Stimulated activated CD4-positive, alpha-beta T cell treated with anti-CD3 and anti-CD28 coated beads, Interleukin-2, amount 100 ng/mL, for 24 hours (primary cell): ENCODE measurements around the gene ST6GALNAC5.
"Not testable (repeated sequence)": the region's sequence is repeated elsewhere in the genome, so short reads cannot be mapped to it uniquely, and the experiment has no call there.

Experiments
- DNase-seq, 2 donors: peaks; one replicate each; pipeline ENCODE4 v3.0.0-alpha.2; 2020

Gene ST6GALNAC5

DNA sequence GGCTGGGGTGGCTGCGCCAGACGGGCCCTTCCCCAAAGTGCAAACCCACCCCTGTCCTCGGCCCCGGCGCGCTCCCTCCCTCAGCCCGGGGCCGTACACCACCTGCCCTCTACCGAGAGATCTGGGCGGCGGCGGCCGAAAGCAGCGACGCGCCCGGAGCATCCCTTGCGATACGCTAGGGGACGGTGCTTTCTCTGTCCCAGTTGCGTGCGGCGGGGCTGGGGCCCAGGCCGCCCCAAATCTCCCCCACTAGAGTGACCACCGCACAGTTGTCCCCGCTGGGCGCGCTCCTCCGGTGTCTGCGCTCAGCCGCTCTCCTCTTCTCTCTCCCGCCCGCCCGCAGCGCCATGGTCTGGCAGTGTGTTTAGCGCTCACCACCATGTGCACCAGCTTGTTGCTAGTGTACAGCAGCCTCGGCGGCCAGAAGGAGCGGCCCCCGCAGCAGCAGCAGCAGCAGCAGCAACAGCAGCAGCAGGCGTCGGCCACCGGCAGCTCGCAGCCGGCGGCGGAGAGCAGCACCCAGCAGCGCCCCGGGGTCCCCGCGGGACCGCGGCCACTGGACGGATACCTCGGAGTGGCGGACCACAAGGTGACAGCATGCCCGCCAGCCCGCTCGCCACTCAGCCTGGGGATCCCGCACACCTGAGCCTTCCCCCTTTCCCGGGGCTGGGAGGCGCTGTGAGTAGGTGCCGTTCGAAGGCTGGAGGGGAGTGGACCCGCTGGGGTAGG lies 1.0 kb downstream of the ST6GALNAC5 start:
- DNase-seq: peak; percentile 19 to 47

DNA sequence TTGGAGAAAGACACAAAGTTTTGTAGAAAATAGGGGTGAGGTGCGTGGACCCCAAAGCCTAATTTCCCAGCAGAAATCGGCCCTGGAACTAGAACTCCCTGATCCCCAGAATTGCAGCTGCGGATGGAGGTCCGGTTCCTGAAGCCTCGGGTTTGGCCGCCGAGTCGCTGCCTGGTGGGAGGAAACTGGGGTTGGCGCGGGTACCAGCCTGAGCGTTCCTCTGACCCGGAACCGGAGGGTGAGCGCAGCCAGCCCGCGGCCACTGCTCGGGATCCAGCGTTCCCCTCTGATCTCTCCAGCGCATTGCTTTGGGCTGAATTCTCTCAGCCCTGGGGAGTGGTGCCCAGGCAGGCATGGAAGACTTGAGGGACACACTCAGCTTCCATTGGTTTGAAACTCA lies 1.6 kb downstream of the ST6GALNAC5 start:
- peak in 1 of 2 donors; percentile 2 for DNase-seq

DNA sequence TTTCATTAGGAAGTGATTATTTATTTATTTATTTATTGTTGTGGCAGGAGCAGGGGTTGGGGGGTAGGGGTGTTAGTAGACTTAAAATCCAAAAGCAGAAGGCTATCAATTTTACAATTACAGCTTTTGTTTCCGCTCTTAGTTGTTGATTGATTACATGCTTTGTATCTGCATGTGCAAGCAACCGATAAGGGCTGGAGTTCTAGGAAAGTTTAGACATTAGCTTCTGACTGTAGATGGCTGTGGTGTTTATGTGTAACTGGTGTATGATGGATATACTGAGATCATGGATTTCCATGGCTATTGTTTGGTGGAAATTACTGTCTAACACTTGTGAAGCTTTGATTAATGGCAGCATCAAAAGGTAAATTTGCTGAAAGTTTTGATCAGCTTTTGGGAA lies 2.8 kb downstream of the ST6GALNAC5 start:
- DNase-seq: no peak

DNA sequence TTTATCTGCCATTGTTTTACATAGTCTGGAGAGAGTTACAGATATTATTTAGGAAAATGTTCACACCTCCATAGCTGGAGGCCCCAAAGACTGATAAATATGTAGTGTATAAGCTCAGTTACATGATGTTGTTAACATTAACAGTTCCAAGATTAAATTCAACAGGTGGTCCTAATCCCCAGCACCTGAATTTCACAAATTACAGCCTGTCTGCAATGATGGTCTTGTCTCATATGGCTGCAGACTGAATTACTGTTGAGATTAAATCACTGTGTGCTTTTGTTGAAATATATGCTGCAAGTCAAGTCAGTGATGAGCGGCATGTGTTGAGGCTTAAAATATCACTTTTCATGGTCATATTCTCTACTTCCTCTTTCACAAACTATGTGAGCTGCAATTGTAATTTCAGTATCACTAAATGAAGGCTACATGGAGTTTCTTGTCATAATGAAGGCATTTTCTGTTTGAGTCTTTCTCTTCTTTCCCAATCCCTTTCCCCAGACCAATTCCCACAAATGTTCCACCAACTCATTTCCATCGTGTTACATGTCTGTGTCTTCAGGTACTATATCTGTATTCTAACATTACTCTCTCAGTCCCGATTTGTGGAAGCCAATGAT lies 4.2 kb downstream of the ST6GALNAC5 start:
- no peak for DNase-seq

DNA sequence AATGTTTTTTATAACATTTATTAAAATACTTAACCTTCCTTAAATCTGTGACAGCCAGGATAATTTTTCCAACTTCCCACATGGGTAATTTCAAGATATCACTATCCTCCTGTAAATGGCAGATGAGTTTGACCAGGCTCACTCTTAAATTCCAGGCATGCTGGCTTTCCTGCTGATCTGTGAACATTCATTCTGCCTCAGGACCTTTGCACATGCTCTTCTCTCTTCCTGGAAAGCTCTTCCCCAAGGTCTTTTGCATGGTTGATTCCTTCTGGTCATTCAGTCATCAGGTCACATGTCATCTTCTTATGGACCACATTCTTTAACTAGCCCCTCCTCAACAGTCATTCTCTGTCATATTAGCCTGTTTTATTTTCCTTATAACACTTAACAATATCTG lies 5.7 kb downstream of the ST6GALNAC5 start:
- no peak for DNase-seq

DNA sequence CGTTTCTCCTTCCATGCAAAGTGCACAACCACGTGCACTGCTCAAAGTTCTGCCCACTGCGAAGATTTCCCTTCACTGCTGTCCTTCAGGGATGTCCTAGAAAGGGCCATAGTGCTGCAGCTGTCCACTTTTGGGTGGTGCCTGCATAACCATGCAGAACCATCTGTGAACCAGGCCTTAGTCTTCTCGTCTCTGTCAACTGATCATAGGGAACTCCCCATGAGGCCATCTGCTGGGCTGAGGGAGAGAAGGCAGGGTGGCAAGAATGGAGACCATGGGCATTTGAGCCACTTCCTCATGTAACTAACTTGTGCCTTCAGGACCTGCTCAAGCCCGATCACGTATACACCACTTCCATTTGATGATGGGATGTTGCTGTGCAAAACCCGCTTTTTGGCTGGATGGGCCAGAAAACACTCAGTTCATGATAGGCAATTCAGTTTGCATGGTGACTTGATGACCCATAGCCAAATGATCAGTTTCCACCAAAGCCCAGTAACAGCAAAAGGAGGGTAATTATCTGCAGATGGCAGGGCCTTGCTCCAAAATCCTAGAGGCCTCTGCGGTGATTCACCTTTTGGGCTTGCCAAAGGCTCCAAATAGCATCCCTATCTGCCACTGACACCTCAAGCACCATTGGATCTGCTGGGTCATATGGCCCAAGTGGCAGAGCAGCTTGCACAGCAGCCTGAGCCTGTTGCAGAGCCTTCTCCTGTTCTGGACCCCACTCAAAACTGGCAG lies 9.5 kb downstream of the ST6GALNAC5 start:
- DNase-seq: no peak

DNA sequence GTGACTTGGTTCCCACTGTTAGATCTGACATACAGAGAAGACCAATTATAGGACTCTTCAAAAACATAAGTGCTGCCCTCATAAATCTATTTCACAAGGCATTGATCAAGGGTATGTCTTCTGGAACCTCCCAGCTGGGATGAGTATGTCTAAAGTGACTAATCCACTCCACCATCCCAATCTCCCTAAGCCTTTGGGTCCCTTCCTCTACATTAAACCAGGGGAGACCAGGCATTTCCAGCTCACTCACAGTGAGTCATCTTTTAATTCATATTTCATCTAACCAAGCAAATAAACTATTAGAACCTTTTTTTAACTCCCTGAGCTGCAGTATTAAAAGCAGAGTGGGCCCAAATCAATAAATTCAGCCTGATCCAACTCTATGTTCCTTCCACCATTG lies 11.7 kb downstream of the ST6GALNAC5 start:
- DNase-seq: not testable (repeated sequence)

DNA sequence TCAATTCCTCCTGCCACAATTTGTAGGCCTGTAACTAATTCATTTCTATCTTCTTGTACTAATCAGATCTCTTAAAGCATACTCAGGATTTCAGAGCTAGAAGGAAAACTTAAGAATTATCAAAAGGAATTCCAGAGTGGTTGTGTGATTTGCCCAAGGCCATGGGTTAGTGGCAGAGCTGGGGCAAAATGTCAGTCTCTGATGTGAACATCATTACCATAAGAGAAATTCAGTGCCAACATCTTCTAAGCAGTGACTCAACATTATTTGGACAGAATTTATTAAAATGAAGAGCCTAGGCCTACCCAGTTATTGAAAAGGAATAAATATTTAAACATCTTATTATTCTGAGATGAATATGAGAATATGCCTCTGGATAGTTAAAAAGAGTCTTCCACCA lies 14.5 kb downstream of the ST6GALNAC5 start:
- no peak for DNase-seq

DNA sequence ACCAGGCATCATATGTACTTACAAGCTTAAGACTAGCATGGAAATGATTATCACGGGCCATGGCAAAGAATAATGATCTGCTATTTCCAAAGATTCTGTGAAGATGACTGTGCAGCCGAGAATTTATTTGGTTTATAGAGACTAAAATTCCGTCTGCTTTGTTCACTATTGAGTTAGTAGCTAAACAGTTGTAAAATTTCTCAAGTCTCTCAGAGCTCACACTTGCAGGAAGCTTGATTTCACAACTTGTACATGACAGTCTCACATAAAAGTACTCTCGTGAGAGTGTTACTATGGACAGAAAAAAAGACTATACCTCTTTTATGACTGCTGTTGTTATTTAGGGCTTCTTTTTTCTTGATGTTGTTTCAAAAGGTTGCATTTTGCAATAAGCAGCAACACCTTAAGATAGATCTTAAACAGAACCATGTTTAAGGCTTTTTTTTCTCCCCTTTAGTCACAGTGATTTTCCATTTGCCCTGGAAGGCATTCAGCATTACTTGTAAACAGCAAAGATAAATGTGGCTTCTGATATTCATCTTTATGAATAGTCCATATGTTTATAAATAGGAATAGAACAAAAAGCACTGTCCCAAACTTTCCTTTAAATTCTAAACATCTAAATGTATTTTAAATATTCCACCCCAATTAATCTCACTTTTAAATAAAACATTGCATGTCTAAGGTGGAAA lies 24.8 kb downstream of the ST6GALNAC5 start:
- DNase-seq: no peak

DNA sequence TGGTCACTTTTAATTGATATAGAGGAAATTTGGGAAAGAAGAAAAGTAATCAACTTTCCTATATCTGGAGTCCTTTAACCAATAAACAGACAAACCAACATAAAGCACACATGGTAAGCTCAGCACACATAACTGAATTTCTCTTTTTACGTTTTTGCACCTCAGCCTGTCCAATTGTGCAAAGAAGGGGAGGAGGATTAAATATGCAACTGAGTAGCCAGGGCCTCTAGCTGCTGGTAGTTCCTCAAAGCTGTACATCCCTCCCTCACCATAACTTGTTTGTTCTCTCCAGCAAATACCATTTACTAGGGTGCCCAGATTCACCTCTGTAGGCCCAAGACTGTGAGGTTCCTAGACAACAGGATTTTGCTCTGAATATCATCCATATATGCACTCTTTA lies 25.4 kb downstream of the ST6GALNAC5 start:
- DNase-seq: no peak

DNA sequence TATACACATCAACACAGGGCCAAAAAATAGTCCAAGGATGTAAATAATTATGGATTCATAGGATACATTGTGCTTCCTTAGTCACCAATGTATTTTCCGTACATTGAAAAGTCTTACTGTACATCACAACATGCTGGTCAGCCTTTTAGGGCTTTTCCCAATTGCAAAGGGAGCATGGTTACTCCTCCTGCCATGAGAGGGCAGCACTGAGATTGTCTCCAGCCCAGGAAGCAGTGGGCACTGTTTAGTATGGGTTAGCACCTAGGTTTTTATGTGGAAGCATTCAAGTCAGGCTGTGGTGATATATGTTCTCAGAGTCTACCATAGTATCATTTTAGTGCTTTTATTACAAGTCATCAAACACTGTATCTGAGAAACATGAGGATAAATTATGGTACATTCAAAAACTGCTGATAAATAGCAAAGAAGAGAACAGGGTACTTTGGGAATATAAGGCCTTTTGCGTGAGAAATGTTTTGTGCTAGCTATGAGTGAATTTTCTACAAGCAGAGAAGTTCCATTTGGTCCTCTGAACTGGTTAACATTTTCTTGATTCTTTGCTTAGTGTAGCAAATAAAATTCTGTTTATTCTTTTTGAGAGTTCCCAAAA lies 34.0 kb downstream of the ST6GALNAC5 start:
- peak; percentile 32 to 37 for DNase-seq

DNA sequence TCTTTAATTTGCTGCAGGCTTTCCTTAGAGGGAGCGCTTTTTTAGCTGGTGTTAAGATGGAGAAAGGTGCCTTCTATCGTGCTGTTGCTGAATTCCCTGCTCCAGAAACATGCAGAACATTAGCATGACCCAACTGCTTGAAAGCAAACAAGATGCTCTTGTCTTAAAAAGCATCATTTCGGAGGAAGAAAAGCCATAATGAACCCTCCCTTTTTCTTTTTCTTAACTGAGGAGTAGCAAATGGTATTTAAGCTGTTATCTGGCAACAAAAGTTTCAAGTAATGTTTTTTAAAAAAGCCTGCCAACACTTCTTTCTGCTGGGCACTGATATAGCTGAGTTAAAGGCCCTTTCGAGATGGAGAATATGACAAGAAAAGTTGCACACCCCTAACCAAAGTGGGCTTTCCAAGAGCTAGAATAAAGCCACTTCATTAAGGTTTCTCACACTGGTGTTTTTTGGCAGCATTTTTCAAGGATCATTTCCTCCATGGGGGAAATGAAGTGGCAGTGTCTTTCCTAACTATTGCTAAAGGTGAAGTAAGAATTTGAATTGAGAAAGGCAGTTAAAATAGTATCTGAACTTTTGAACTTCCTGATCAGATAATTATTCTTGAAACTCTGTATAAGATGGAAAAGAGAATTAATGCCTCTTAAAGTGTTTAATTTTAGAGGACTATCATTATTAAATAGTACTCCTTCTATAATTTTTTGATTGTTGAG lies 38.8 kb downstream of the ST6GALNAC5 start:
- no peak for DNase-seq

DNA sequence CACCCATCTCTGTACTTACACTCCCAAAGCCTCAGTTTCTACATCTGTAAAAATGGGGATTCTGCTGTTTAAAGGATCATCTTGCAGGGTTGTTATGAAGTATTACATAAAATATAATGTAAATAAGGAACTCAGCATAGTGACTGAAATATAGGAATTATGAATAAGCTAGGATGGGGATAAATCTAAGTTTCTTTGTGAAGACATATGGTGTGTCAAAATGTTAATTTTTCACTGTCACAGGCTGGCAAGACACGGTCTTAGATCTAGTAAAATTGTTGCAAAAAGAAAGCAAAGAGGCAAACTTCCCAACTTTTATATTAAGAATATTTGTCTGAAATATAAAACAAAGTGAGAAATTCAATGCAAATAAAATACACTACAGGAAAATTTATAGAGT lies 42.0 kb downstream of the ST6GALNAC5 start:
- DNase-seq: no peak

DNA sequence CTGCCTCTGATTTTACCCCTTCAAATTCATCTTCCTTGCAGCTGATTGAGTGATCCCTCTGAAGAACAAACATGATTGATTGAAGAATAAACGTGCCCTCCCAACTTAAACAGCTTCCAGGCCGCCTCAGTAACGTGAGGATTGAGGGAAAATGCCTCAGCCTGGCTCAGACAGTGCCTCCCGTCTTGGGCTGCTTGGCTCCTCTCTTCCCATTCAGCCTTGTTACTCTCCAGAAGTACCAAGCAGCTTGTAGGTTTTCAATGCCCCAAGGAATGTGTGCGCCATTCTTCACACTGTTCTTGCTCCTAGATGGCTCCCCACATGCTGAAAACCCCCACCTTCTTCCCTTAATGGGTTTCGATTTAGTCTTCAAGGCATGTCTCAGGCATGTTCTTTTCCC lies 51.8 kb downstream of the ST6GALNAC5 start:
- no peak for DNase-seq

DNA sequence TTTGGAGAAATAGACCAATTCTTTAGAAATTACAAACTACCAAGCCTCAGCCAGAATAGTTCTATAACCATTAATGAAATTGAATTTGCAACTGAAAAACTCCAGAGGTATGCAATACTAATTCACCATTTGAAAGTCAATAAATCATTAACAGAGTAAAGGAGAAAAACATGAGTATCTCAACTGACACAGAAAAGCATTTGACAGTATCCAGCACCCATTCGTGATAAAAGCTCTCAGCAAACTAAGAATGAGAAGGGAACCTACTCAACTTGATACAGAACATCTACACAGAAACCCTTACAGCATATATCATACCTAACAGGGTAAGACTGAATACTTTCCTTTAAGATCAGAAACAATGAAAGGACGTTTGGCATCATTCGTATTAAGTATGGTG lies 54.3 kb downstream of the ST6GALNAC5 start:
- DNase-seq: no peak

DNA sequence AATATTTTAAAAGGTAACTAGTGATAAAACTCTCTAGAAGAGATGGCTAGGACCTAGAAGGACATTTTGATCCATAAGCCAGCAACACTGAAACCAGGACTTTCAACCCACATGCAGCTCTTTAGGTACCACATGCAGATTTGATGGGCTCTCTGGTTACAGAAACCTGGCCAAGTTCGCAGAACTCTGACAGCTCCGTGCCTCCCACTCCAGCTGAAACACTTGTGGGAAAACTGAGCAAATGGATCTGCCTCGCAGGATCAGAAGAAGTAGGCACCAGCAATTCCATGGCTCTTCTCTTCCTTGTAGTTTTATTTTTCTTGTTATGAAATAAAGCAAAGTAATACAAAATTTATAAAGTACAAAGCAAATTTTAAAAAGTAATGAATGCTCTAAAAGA lies 58.5 kb downstream of the ST6GALNAC5 start:
- no peak for DNase-seq

DNA sequence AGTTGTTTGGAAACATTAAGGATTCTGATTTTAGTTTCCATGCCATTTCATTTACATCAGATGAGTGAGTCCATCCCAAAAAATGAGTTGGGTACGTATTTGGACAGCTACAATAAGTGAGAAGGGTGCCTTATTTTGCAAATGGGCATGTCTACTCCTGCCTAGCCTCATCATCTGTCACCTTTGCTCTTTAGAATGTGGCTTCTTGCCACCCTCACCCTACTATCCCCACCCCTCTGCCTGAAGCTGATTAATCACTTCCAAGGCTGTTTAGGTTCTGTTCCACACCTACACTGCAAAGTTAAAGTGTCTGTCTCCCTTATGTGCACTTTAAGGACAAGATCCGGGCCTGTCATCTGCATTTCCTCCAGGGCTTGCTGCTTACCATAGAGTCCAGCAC lies 61.2 kb downstream of the ST6GALNAC5 start:
- no peak for DNase-seq

DNA sequence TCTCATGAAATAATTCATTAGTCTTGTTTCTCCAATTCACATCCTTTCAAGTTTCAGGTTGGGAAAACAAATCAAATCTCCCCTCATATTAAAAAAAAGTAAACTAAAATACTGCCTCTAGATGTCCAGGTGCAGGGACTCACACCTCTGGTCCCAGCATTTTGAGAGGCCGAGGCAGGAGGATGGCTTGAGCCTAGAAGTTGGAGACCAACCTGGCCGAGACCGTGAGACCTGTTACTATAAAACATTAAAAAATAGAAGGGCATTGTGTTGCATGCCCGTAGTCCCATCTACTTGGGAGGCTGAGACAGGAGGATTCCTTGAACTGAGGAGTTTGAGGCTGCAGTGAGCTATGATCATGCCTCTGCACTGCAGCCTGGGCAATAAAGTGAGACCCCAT lies 61.9 kb downstream of the ST6GALNAC5 start:
- no peak for DNase-seq

DNA sequence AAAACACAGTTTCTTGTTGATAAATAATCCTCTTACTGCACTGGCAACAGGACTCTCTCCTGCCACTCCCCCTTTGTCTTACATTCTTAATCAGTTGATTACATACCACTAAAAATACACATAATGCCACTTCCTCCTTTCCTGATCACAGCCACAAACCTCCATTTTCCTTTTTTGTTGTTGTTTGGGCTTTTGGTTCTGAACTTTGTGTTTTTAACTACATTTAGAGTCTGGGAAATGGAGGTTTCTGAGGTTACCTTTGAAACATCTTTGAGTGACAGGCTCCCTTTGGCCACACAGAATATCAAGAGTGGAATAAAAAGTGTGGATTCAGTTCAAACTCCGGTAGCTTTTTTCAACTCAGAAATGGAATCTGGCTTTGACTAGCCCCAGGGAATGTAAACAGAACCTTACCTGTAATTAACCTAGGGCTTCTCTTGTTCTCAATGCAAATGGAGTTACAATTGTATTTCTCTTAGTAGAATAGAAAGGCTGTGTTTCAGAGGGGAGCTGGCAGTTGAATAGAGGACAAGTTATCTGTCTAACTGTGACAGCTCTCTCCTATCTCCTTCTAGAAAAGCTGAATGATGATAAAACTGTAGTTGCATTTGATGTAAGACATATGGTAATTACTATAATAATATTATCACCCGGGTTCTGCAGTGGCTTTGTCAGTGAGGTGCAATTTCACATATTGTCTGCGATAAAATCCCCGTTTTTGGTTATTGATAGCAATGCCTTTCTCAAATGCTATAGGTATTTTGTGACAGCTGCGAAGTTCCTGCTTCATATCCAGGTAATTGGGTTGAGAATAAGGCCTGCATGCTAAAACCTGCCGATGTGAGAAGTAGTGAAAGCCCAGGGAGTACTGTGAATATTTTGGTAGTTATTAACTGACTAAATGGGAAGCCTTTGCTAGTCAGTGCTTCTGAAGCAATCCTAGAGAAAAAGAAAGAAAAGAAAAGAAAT lies 66.9 kb downstream of the ST6GALNAC5 start:
- no peak for DNase-seq

DNA sequence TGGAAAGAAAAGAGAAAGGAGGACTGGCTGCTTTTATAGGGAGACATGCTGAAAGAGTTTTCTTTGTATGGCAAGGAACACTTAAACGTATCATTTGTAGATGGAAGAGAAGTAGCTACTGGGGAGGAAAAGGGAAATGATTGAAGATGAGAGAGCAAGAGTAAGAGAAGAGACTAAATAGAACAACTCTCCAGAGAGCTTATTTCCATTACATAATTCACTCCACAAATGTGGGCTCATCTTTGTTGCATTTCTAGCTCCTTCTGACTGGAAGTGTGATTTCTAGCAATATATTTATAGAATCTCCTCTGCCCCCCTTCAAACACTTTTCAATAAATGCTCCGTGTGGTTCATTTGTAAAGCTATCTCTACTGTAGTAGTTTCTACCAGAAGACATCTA lies 71.0 kb downstream of the ST6GALNAC5 start:
- DNase-seq: no peak
